Ramos (cell line): Measurements from ENCODE around the gene EEF1E1.

ENCODE experiments used
- in situ Hi-C: fragments of 300-500 bp; cut with MboI; formaldehyde crosslinking; loops from one replicate; pipeline ENCODE4 v1.14.3; 2022; ENCODE audit warnings: low sequenced_read_pairs; ENCODE audit not compliant: unreplicated experiment

EEF1E1 gene

GRCh38 chr6:8102122-8102958 is at the start of gene EEF1E1:
TSS of gene EEF1E1 (minus strand) at chr6:8102548. CDS start at chr6:8102521, 27 bp downstream.
- in situ Hi-C loops: no loop called here

GRCh38 chr6:8149350-8149749 is 47.0 kb upstream of the EEF1E1 start:
- in situ Hi-C loops: no loop called here

- in situ Hi-C loops: no loop called here
Observed at GRCh38 chr6:8143945-8144344, 41.6 kb upstream of the EEF1E1 start.

DNA sequence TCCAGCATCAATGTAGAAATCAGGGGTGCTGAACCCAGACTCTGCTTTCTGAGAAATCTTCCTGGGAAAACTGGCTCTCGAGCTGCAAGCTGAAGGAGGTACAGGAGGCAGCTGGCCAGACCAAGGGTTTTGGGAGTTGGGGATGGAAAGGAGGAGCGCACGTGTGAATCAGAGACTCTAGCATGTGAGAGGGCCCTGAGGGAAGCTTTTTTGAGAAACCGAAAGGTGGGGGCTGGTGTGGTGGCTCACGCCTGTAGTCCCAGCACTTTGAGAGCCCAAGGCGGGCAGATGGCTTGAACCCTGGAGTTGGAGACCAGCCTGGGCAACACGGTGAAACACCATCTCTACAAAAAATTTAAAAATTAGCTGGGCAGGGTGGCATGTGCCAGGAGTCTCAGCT is 37.1 kb upstream of the EEF1E1 start:
- in situ Hi-C loops: no loop called here

GRCh38 chr6:8137529-8137939 is 35.2 kb upstream of the EEF1E1 start:
- in situ Hi-C loops: no loop called here

DNA sequence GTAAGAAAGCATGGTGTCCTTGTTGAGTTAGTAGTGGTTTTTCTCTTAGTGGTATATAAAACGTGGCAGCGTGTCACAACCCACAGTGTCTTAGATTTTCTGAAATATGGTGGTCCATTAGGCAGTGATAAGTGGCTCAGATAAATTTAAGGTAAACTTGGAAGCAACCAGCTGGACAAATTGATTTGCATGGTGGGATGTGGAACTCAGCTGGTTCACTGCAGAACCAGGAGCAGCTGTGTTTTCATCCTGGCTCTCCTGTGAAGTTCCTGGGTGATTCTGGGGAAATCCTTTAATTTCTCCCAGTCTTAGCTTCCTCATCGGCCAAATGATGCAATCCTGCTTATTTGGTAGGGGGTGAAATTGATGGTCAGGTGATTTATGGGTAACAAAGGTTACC is 32.9 kb upstream of the EEF1E1 start:
- in situ Hi-C loops: no loop called here

- in situ Hi-C loops: no loop called here
Observed at GRCh38 chr6:8132130-8132529, 29.8 kb upstream of the EEF1E1 start.

GRCh38 chr6:8131265-8131897 is 29.0 kb upstream of the EEF1E1 start:
- in situ Hi-C loops: no loop called here

DNA sequence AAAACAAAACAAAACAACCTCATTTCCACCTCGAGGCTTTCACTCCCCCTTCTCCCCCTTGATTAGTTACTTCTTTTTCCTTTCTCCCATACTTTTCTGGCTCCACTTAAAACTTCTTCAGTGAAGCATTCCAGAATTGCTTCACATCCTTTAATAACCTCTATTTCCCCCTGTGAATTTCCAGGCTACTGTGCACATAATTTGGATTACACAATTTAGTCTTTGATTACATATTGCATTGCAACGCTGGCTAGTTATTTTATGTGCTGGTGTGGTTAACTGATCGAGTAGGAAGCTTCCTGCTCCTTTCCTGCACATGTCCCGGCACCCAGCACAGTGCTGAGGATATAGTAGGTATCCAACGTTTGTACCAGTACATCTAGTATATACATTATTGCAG is 28.1 kb upstream of the EEF1E1 start:
- in situ Hi-C loops: no loop called here

DNA sequence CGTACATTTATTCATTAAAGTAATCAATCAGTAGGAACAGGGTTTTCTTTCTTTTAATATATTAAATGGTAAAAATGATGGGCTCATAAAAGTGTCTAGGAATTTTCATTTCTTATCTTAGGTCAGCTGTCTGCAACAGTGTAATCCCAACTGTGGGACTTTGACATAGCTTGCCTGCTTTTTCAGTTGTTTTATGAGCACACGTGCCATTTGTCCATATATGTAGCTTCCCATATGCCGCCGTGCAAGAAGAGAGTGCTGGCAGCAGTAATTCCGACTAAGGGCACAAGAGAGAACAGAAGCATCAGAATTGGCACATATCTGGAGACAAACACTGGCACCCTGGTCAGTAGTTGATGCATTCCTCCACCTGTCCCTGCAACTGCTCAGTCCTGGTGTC is 20.9 kb upstream of the EEF1E1 start:
- in situ Hi-C loops: no loop called here

GRCh38 chr6:8114956-8115355 is 12.6 kb upstream of the EEF1E1 start:
- in situ Hi-C loops: no loop called here

GRCh38 chr6:8113131-8113654 is 10.8 kb upstream of the EEF1E1 start:
- in situ Hi-C loops: no loop called here

- in situ Hi-C loops: no loop called here
Observed at GRCh38 chr6:8110725-8111124, 8.4 kb upstream of the EEF1E1 start.

DNA sequence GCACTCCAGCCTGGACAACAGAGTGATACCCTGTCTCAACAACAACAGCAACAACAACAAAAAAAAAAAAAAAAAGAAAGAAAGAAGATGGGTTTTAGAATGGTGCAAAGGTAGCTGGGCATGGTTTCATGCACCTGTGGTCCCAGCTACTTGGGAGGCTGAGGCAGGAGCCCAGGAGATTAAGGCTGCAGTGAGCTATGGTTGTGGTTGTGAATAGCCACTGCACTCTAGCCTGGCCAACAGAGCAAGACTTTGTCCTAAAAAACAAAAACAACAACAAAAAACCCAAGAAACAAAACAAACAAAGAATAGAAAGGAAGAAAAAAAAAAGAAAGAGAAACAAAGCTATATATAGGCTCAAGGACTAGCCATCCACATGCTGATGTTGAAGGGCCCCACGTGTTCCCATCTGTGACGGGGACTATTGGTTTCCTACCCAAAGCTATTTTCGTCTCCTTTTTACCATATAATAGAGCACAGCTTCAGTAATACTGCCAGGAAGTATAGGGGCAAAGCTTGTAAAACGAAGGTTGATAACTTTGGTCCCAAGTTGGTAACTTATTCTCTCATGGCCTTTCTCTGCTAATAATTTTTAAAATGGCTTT is 7.9 kb upstream of the EEF1E1 start:
- in situ Hi-C loops: no loop called here

DNA sequence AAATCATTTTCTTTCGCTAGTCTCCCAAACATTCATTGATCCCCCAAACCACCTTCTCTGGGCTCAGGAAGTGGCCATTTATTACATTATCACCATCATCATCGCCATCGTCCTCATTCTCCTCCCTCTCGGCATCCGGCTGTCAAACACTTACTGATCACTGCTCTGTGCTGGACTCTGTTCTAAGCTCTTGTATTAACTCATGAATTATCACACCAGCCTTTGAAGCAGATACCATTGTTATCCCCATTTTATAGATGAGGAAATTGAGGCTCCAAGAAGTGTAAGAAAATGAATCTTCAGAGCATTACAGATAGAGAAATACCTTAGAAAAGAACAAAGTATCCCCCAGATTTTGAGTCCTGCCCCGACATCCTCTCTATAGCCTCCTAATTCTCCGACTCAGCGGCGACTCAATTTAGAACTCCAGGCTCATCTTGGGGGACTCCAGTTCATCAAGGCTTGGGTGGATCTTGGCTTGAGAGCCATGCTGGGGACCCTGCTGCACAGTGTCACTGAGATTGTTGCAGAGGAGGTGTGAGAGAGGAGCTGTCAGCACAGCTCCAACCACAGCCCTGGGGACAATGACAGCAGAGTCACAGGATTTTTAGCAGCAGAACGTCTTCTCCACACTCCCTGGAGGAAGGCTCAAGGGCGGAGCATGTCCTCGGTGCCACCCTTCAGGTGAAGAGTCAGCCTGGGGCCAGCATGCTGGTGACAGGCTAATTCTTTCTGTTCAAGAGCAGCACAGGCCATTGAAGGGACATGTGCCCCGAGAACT is 6.6 kb upstream of the EEF1E1 start:
- in situ Hi-C loops: no loop called here

GRCh38 chr6:8108031-8108660 is 5.8 kb upstream of the EEF1E1 start:
- in situ Hi-C loops: no loop called here

GRCh38 chr6:8105791-8106190 is 3.4 kb upstream of the EEF1E1 start:
- in situ Hi-C loops: no loop called here

GRCh38 chr6:8103726-8104125 is 1.4 kb upstream of the EEF1E1 start:
- in situ Hi-C loops: no loop called here

DNA sequence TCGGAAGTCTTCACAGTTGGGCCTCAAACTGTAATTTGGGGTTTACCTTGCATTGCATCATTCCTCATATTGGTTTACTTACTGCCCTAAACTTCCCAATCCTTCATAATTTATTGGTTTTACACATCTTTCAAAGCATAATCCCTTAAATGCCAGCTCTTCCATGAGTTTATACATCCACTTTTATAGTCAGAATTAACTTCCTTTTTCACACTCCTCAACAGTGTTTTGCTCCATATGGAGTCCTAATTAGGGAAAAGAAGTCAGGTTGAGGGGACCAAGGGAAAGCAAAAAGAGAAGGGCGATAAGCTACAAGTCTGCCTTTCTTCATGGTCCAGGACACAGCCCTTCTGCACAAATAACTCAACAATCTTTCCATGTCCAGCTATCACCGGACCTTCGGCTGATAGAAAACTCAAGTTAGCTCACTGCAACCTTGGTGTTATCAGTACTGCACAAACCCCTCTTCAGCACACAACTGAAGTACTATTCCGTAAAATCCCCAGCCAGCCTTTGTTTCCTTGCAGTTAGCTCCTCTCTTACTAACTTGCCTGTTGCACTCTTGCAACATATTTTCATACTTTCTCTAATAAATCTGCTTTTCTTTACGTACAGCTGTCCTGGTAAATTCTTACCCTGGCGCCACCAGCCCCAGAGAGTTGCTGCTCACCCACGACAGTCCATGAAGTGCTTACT is 2.0 kb downstream of the EEF1E1 start:
- in situ Hi-C loops: no loop called here
